ENCODE measurements around the gene IFRD1.

DNA sequence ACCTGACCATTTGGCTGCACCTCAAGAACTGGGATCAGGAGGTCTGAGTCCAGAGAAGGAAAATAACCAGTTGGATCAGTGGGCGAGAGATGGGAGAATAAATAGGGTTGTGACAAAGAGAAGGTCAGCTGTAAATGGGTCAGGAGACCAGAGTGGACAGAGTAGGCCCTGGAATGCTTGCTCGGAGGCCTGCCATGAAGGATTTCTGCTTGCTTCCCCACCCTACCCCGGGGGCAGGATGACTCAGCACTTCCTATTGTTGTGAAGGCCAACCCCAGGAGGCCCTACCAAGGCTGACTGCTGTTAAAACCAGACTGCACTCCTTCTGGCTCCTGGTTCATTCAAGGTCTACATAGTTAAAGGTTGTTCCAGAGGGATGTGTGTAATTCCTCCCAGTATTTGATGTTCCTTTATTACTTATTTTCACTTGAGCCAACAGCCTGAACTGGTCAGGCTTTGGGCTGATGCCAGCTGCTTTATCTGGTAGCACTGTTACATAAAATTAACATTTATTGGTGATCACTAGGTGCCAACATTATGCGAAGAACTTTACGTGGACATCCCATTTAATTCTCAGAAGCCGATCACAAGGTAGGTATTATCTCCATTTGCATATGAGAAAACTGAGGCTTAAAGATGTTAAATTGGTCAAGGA is 27.3 kb upstream of the IFRD1 start:
- TF ChIP-seq CTCF (IDR thresholded peaks at IDR 0.05) (no peak), POLR2A (IDR thresholded peaks at IDR 0.05) (no peak)

All from stomach (tissue), 4 donors.